Omental fat pad (tissue), 4 donors: Measurements from ENCODE around the gene NEK3. TPM values are rescaled to one million over a fixed set of nuclear protein-coding genes. Genes with fewer than 3 reads are reported as not detected.
"Not testable (repeated sequence)": the region's sequence is repeated elsewhere in the genome, so short reads cannot be mapped to it uniquely, and the experiment has no call there.

Source experiments
- ATAC-seq: fragments of 150-250 bp; one replicate; pipeline ENCODE4 v1.9.1; 2016; ENCODE audit warnings: mild to moderate bottlenecking, moderate library complexity; ENCODE audit not compliant: low FRiP score
- DNase-seq: peaks from one replicate; pipeline ENCODE4 v3.0.0-alpha.2; 2019; ENCODE audit warnings: low spot score
- total RNA-seq, 4 donors: library from RNA; depleted of rRNA; stranded (reverse); fragments of >200 nt; gene quantifications; one replicate each; pipeline ENCODE4 v1.1.0, GENCODE V29; 2016
- TF ChIP-seq, protein P1 (sequence below), 3 donors: fragments of 450-650 bp; IDR thresholded peaks; one replicate each; pipeline ENCODE4 v1.5.1; 2016 to 2017; ENCODE audit warnings: antibody characterized with exemption in 3 of 3, mild to moderate bottlenecking in 3 of 3, moderate library complexity in 2 of 3

Gene NEK3
- total RNA-seq, 4 donors from 2014 or later: 7.5 to 25.1 (median 10.8) TPM

DNA sequence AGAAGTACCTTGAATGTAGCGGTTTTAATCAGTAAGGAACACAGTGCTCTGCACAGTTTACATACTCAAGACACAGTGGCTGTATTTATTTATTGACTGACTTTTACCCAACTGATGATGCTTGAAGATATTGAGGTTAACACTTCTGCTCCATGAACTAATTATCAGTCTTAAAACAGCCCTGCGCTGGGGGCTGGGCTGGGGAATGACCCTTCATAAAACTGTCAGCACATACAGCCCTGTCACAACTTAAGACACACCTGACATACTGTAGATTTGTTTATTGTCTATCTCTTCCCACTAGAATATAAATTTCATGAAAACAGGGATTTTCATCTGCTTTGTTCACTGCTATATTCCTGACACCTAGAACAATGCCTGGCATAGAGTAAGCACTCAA is 41.3 kb downstream of the NEK3 start:
- TF ChIP-seq, protein P1, sequence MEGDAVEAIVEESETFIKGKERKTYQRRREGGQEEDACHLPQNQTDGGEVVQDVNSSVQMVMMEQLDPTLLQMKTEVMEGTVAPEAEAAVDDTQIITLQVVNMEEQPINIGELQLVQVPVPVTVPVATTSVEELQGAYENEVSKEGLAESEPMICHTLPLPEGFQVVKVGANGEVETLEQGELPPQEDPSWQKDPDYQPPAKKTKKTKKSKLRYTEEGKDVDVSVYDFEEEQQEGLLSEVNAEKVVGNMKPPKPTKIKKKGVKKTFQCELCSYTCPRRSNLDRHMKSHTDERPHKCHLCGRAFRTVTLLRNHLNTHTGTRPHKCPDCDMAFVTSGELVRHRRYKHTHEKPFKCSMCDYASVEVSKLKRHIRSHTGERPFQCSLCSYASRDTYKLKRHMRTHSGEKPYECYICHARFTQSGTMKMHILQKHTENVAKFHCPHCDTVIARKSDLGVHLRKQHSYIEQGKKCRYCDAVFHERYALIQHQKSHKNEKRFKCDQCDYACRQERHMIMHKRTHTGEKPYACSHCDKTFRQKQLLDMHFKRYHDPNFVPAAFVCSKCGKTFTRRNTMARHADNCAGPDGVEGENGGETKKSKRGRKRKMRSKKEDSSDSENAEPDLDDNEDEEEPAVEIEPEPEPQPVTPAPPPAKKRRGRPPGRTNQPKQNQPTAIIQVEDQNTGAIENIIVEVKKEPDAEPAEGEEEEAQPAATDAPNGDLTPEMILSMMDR (IDR thresholded peaks at IDR 0.05): no peak
- no peak for ATAC-seq

DNA sequence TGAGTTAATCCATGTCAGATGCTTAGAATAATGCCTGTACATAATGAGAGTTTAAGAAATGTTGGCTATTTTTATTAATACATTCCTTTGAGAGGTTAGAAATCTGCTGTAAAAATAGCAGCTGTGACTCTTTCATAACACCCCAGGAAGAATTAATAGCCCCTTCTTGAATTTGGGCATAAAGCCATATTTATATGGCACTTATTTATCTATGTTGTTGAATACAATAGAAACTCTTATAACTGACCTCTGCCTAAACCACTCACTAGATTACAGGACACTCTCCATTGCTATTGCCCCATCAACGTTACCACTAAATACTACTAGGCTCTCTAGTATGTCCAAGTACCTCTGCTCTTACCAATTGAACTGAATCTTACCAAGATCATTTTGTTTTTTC is 46.8 kb downstream of the NEK3 start:
- ATAC-seq: no peak
- TF ChIP-seq, protein P1 (IDR thresholded peaks at IDR 0.05): no peak
- no peak for DNase-seq

More for the DNA sequence above, 41.3 kb downstream of the NEK3 start:
- DNase-seq: no peak

DNA sequence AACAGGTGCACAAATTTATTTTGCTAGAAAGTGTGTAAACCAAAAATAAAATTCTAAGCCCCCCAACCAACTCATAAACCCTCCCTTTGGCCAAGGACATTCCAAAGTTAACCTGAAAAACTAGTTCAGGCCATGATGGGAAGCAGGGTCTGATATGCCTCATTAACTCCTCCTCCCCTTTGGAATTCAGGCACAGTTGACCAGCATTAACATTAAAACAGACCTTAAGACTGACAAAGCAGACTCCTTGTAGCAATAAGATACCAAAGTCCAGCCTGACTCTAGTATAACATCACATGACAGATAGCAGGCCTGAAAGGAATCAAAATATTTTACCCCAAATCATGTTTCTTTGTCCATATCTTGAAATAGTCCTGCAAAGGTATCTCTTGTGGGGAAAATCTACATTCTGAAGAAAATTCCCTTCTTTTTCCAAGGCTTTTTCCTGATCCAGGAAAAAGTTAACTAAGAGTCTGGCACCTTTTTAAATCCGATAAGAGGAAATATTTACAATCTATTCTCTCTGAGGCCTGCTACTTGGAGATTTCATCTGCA is 50.2 kb downstream of the NEK3 start:
- no peak for DNase-seq
- ATAC-seq: no peak
- TF ChIP-seq, protein P1 (IDR thresholded peaks at IDR 0.05): no peak

DNA sequence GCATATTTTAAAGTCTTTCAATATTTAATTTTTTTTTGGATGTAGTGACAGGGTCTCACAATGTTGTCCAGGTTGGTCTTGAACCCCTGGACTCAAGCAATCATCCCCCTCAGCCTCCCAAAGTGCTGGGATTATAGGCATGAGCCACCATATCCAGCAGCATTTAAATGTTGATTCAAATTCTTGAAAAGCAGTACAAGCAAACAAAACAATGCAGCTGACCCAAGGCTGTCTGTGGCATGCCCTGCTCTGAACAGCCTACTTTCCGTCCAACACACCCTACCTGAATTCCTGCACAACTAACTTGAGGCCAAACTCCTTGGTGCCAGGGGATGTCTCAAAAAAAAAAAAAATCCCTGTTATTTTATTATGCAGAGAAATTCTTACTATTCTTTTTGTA is 53.6 kb downstream of the NEK3 start:
- DNase-seq: no peak
- no peak for ATAC-seq
- TF ChIP-seq, protein P1 (IDR thresholded peaks at IDR 0.05): no peak

DNA sequence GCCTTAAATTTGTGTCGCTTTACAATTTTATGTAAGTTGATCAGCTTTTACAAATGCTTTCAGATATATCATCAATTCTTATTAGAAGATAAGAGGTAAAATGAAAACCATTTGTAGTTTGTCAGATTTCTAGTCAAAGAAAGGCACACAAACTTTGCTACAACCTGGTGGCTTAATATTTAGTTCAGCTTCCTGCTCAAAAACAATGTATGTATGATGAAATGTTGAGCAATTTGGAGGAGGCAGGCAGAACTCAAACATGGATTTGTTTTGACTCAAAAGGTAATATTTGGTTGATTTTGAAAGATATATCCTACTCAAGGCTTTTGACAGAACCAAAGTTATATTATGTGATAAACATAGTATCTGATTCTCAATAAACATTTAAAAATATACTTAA is 54.8 kb downstream of the NEK3 start:
- TF ChIP-seq, protein P1 (IDR thresholded peaks at IDR 0.05): no peak
- no peak for DNase-seq
- no peak for ATAC-seq

DNA sequence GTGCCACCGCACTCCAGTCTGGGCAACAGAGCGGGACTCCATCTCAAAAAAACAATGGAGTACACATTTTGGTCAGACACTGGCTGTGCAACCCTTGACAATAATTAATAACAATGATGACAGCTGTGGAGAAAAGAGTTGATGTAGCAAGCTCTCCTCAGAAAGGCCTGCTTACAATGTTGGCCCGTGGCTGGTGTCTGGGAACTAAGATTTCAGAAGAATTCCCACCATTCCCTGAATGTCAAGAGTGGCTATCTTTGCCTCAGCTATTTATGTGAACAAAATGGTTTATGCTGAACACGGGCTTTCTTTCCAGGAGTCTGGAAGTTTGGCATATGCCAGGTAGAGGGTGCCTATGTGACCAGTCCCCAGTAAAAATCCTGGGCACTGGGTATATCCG is 56.0 kb downstream of the NEK3 start:
- no peak for ATAC-seq
- TF ChIP-seq, protein P1 (IDR thresholded peaks at IDR 0.05): no peak
- no peak for DNase-seq

DNA sequence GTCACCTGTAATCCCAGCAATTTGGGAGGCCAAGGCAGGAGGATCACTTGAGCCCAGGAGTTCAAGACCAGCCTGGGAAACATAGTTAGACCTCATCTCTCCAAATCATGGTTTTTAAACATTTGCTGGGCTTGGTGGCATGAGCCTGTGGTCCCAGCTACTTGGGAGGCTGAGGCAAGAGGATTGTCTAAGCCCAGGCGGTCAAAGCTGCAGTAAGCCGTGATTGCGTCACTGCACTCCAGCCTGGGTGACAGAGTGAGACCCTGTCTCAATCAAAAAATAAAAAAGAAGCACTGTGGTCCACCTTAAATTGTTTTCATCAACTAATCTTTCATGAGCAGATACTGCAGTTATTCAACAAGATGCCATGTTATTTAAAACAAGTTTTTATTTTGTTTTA is 57.0 kb downstream of the NEK3 start:
- not testable (repeated sequence) for ATAC-seq, DNase-seq

DNA sequence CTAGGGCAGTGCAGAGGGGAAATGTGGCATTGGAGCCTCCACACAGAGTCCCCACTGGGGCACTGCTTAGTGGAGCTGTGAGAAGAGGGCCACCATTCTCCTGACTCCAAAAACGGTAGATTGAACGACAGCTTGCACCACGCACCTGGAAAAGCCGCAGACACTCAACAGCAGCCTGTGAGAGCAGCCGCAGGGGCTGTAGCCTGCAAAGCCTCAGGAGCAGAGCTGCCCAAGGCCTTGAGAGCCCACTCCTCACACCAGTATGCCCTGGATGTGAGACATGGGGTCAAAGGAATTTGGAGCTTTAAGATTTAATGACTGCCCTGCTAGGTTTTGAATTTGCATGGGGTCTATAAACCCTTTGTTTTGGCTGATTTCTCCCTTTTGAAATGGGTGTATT is 62.2 kb downstream of the NEK3 start:
- TF ChIP-seq, protein P1 (IDR thresholded peaks at IDR 0.05): no peak
- ATAC-seq: no peak
- no peak for DNase-seq
